BJ (cell line): ENCODE measurements around the gene CTIF. TPM values are rescaled to one million over a fixed set of nuclear protein-coding genes. Genes with fewer than 3 reads are reported as not detected.

Experiments
- CTCF ChIA-PET: fragments of 350-600 bp; formaldehyde crosslinking; extraction: SDS; loops from one replicate; lab custom pipeline; 2021; ENCODE audit warnings: antibody characterized with exemption, inconsistent platforms; lab: Yijun Ruan, JAX
- POLR2A ChIA-PET: fragments of 300-600 bp; sonication (Branson Sonifier 250); formaldehyde crosslinking; extraction: SDS; loops from one replicate; lab custom pipeline; 2021; ENCODE audit warnings: antibody characterized with exemption; lab: Charles Lee
- DNase-seq: peaks from one replicate; pipeline ENCODE4 v3.0.0-alpha.2; 2011; ENCODE audit warnings: low read depth
- H3K27me3 ChIP-seq: 2 replicates; pipeline ENCODE4 v1.6.0; 2011; ENCODE audit warnings: low read length; ENCODE audit not compliant: control insufficient read depth, insufficient read depth
- H3K36me3 ChIP-seq: 2 replicates; pipeline ENCODE4 v1.5.1; 2011; ENCODE audit warnings: low read length; ENCODE audit not compliant: control insufficient read depth, insufficient read depth
- H3K4me3 ChIP-seq: 2 replicates; pipeline ENCODE4 v1.5.1; 2011; ENCODE audit warnings: low read depth, mild to moderate bottlenecking, control low read depth, low read length
- CTCF ChIP-seq: IDR thresholded peaks from 2 replicates; pipeline ENCODE4 v1.5.1; 2011; ENCODE audit warnings: low read depth, mild to moderate bottlenecking, control low read depth, inconsistent platforms, low read length, moderate library complexity; ENCODE audit not compliant: insufficient read depth
- polyA plus RNA-seq: library from polyadenylated mRNA; depleted of rRNA; stranded (reverse); fragments of >200 nt; gene quantifications from 2 replicates; pipeline ENCODE4 v1.2.3, GENCODE V29; 2011

Gene CTIF
- polyA plus RNA-seq, 1 experiment: 105 TPM

GRCh38 chr18:48797841-48798255 is 259.0 kb downstream of the CTIF start:
- CTCF ChIA-PET: interaction anchor here (0.6 to 0.7 kb wide), 2 partner anchors 15 to 20 kb away, joined by 3 read pairs; no protein-coding TSS in a partner anchor
- peaks cover 25% of the 10 kb centered on the region for H3K36me3 ChIP-seq
- DNase-seq: no peak
- H3K4me3 ChIP-seq: no peak overlapping the region
- H3K27me3 ChIP-seq: no peaks in the 10 kb centered on the region
- POLR2A ChIA-PET: no interaction called here
- no peak for TF ChIP-seq CTCF

- ChIA-PET POLR2A (no interaction called here), CTCF (interaction anchor here (0.6 kb wide), 1 partner anchor 21 kb away, joined by 3 read pairs; no protein-coding TSS in a partner anchor)
- H3K27me3 ChIP-seq: no peaks in the 10 kb centered on the region
- peaks cover 28% of the 10 kb centered on the region for H3K36me3 ChIP-seq
- no peak overlapping the region for H3K4me3 ChIP-seq
- DNase-seq: no peak
- TF ChIP-seq CTCF: no peak
Observed at GRCh38 chr18:48798334-48799245, 259.8 kb downstream of the CTIF start.

- no peak for DNase-seq
- H3K27me3 ChIP-seq: no peaks in the 10 kb centered on the region
- H3K36me3 ChIP-seq: peaks cover 37% of the 10 kb centered on the region
- no peak overlapping the region for H3K4me3 ChIP-seq
- ChIA-PET CTCF (no interaction called here), POLR2A (no interaction called here)
- TF ChIP-seq CTCF: no peak
Observed at GRCh38 chr18:48799724-48800315, 261.0 kb downstream of the CTIF start.

- no peak for DNase-seq
- Histone ChIP-seq H3K36me3 (peaks cover 43% of the 10 kb centered on the region), H3K4me3 (no peak overlapping the region), H3K27me3 (no peaks in the 10 kb centered on the region)
- CTCF ChIA-PET: no interaction called here
- POLR2A ChIA-PET: no interaction called here
- no peak for TF ChIP-seq CTCF
Observed at GRCh38 chr18:48800466-48800865, 261.6 kb downstream of the CTIF start.
